WTC11 (cell line): ENCODE results near the gene ZRSR2. TPM values are rescaled to one million over a fixed set of nuclear protein-coding genes. Genes with fewer than 3 reads are reported as not detected.

ENCODE experiments used
- ATAC-seq: fragments of 200-7000 bp; cut with Tn5 transposase; 2 replicates; pipeline ENCODE4 v1.10.0; 2021; ENCODE audit warnings: mild to moderate bottlenecking, moderate library complexity
- CTCF ChIA-PET: fragments of 300-600 bp; sonication (Branson Sonifier 250); formaldehyde crosslinking; loops from one replicate; lab custom pipeline; 2021; ENCODE audit warnings: antibody characterized with exemption; lab: Charles Lee
- POLR2A ChIA-PET: fragments of 350-600 bp; sonication (Branson Sonifier 250); formaldehyde crosslinking; loops from one replicate; lab custom pipeline; 2021; ENCODE audit warnings: antibody characterized with exemption; lab: Charles Lee
- DNase-seq: peaks from one replicate; pipeline ENCODE4 v3.0.0; 2021; ENCODE audit warnings: low spot score
- H3K27ac Mint-ChIP-seq: 2 replicates; pipeline ENCODE4 v1.8.0; 2021; ENCODE audit warnings: mixed read lengths
- H3K27me3 Mint-ChIP-seq: 2 replicates; pipeline ENCODE4 v1.8.0; 2021; ENCODE audit warnings: low read depth, mild to moderate bottlenecking, moderate library complexity, mixed read lengths
- H3K36me3 Mint-ChIP-seq: 2 replicates; pipeline ENCODE4 v1.8.0; 2021; ENCODE audit warnings: mixed read lengths
- H3K4me1 Mint-ChIP-seq: 2 replicates; pipeline ENCODE4 v1.8.0; 2022; ENCODE audit warnings: mixed read lengths
- H3K4me3 Mint-ChIP-seq: 2 replicates; pipeline ENCODE4 v1.8.0; 2021; ENCODE audit warnings: mild to moderate bottlenecking, moderate library complexity, mixed read lengths
- H3K9me3 Mint-ChIP-seq: 2 replicates; pipeline ENCODE4 v1.8.0; 2021; ENCODE audit warnings: mixed read lengths
- CREB1 ChIP-seq: sonication (generic); formaldehyde crosslinking; IDR thresholded peaks from 2 replicates; pipeline ENCODE4 v1.8.0; 2023; ENCODE audit warnings: mild to moderate bottlenecking, missing genetic modification reagents
- ELF4 ChIP-seq: sonication (generic); formaldehyde crosslinking; IDR thresholded peaks from 2 replicates; pipeline ENCODE4 v1.8.1; 2022; ENCODE audit warnings: low read depth, mild to moderate bottlenecking, moderate library complexity, missing genetic modification reagents
- NR1H2 ChIP-seq: sonication (generic); formaldehyde crosslinking; IDR thresholded peaks from 2 replicates; pipeline ENCODE4 v1.9.0; 2021; ENCODE audit warnings: mild to moderate bottlenecking, moderate library complexity, missing genetic modification reagents
- NR2C2 ChIP-seq: sonication (generic); formaldehyde crosslinking; IDR thresholded peaks from 2 replicates; pipeline ENCODE4 v1.8.0; 2022; ENCODE audit warnings: mild to moderate bottlenecking, missing genetic modification reagents
- PRRX2 ChIP-seq: fragments of 250-450 bp; sonication (Bioruptor Pico); IDR thresholded peaks from 2 replicates; pipeline ENCODE4 v1.8.0; 2021; ENCODE audit warnings: mild to moderate bottlenecking
- RELA ChIP-seq: sonication (generic); formaldehyde crosslinking; IDR thresholded peaks from 2 replicates; pipeline ENCODE4 v1.8.1; 2022; ENCODE audit warnings: missing genetic modification reagents, mild to moderate bottlenecking, borderline replicate concordance
- ZBTB21 ChIP-seq: sonication (generic); formaldehyde crosslinking; IDR thresholded peaks from 2 replicates; pipeline ENCODE4 v1.8.1; 2023; ENCODE audit warnings: mild to moderate bottlenecking, missing genetic modification reagents, borderline replicate concordance
- ZNF232 ChIP-seq: sonication (generic); formaldehyde crosslinking; IDR thresholded peaks from 2 replicates; pipeline ENCODE4 v1.8.0; 2022; ENCODE audit warnings: mild to moderate bottlenecking, missing genetic modification reagents
- ZNF396 ChIP-seq: fragments of 250-450 bp; sonication (Bioruptor Pico); IDR thresholded peaks from 2 replicates; pipeline ENCODE4 v1.8.0; 2021; ENCODE audit warnings: mild to moderate bottlenecking, moderate library complexity, borderline replicate concordance
- total RNA-seq: library from RNA; stranded (reverse); gene quantifications from 3 replicates; pipeline ENCODE4 v1.2.3, GENCODE V29; 2021
- TF ChIP-seq, protein P1 (sequence below): fragments of 200-600 bp; IDR thresholded peaks from 2 replicates; pipeline ENCODE4 v1.8.0; 2022; ENCODE audit warnings: antibody characterized with exemption
- TF ChIP-seq, protein P2 (sequence below): fragments of 250-450 bp; sonication (Bioruptor Pico); IDR thresholded peaks from 2 replicates; pipeline ENCODE4 v1.9.0; 2021; ENCODE audit warnings: mild to moderate bottlenecking, borderline replicate concordance
- TF ChIP-seq, protein P3 (sequence below): sonication (generic); formaldehyde crosslinking; IDR thresholded peaks from 2 replicates; pipeline ENCODE4 v1.8.1; 2022; ENCODE audit warnings: mild to moderate bottlenecking, missing genetic modification reagents, moderate library complexity, borderline replicate concordance
- TF ChIP-seq, protein P4 (sequence below): sonication (generic); formaldehyde crosslinking; conservative IDR thresholded peaks from 2 replicates; pipeline ENCODE4 v1.8.1; 2022; ENCODE audit warnings: mild to moderate bottlenecking, missing genetic modification reagents

ZRSR2 gene
- total RNA-seq, 1 experiment from 2014 or later, result 8.6 TPM

DNA sequence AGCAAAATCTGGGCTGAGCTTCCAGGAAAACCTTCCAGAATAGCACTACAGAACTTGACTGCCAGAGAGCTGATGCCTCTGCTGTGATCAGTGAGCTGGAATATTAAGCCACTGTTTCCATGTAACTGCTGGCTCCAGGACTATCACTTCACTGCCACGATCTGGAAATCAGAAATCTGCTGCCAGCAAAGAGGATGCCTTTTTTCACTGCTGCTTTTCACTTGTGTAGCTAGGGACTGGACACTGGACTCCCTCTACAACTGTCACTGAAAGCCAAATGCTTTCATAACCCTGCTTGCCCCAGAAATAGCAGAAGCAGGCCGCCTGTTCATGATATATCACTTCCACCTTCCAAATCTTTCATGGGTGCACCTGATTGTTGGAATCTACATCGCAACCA lies 73.7 kb downstream of the ZRSR2 start:
- Mint-ChIP-seq H3K4me3 (no peak overlapping the region), H3K36me3 (no peaks in the 10 kb centered on the region), H3K9me3 (no peaks in the 10 kb centered on the region), H3K27ac (no peak overlapping the region)
- no peak for DNase-seq
- ChIA-PET CTCF (no interaction called here), POLR2A (no interaction called here)
- TF ChIP-seq ZNF232 (CRISPR knock-in tag) (no peak), PRRX2 (no peak), ZBTB21 (CRISPR knock-in tag) (no peak), NR1H2 (CRISPR knock-in tag) (no peak), ELF4 (no peak), RELA (CRISPR knock-in tag) (no peak)
- TF ChIP-seq, protein P1, sequence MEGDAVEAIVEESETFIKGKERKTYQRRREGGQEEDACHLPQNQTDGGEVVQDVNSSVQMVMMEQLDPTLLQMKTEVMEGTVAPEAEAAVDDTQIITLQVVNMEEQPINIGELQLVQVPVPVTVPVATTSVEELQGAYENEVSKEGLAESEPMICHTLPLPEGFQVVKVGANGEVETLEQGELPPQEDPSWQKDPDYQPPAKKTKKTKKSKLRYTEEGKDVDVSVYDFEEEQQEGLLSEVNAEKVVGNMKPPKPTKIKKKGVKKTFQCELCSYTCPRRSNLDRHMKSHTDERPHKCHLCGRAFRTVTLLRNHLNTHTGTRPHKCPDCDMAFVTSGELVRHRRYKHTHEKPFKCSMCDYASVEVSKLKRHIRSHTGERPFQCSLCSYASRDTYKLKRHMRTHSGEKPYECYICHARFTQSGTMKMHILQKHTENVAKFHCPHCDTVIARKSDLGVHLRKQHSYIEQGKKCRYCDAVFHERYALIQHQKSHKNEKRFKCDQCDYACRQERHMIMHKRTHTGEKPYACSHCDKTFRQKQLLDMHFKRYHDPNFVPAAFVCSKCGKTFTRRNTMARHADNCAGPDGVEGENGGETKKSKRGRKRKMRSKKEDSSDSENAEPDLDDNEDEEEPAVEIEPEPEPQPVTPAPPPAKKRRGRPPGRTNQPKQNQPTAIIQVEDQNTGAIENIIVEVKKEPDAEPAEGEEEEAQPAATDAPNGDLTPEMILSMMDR, result no peak
- TF ChIP-seq, protein P2, sequence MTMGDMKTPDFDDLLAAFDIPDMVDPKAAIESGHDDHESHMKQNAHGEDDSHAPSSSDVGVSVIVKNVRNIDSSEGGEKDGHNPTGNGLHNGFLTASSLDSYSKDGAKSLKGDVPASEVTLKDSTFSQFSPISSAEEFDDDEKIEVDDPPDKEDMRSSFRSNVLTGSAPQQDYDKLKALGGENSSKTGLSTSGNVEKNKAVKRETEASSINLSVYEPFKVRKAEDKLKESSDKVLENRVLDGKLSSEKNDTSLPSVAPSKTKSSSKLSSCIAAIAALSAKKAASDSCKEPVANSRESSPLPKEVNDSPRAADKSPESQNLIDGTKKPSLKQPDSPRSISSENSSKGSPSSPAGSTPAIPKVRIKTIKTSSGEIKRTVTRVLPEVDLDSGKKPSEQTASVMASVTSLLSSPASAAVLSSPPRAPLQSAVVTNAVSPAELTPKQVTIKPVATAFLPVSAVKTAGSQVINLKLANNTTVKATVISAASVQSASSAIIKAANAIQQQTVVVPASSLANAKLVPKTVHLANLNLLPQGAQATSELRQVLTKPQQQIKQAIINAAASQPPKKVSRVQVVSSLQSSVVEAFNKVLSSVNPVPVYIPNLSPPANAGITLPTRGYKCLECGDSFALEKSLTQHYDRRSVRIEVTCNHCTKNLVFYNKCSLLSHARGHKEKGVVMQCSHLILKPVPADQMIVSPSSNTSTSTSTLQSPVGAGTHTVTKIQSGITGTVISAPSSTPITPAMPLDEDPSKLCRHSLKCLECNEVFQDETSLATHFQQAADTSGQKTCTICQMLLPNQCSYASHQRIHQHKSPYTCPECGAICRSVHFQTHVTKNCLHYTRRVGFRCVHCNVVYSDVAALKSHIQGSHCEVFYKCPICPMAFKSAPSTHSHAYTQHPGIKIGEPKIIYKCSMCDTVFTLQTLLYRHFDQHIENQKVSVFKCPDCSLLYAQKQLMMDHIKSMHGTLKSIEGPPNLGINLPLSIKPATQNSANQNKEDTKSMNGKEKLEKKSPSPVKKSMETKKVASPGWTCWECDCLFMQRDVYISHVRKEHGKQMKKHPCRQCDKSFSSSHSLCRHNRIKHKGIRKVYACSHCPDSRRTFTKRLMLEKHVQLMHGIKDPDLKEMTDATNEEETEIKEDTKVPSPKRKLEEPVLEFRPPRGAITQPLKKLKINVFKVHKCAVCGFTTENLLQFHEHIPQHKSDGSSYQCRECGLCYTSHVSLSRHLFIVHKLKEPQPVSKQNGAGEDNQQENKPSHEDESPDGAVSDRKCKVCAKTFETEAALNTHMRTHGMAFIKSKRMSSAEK (CRISPR knock-in tag), result no peak
- TF ChIP-seq, all 79 proteins: peak for 0
- ATAC-seq, result no peak
- peaks cover 9% of the 10 kb centered on the region for H3K4me1 Mint-ChIP-seq
- no peaks in the 10 kb centered on the region for H3K27me3 Mint-ChIP-seq

DNA sequence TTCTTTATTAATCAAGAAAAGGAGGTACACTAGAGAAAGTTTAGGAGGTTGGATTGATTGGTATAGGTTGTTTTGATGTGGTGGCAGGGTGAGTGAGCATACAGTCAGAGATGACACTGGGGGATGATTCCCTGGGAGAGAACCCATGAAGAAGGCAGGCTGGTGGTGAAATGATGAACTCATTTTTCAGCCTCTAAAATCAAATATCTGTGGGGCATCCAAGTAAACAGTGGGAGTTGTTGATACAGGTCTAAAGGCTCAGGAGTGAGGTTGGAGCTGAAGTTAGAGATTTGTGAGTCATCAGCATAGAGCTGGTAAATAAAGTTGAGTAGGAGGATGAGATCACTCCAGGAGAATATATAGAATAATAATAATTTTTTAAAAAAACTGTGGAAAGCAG lies 74.3 kb downstream of the ZRSR2 start:
- no peak for DNase-seq
- Mint-ChIP-seq H3K4me3 (no peak overlapping the region), H3K27me3 (no peaks in the 10 kb centered on the region), H3K36me3 (no peaks in the 10 kb centered on the region), H3K9me3 (no peaks in the 10 kb centered on the region), H3K27ac (no peak overlapping the region), H3K4me1 (peaks cover 10% of the 10 kb centered on the region)
- POLR2A ChIA-PET, result no interaction called here
- ATAC-seq, result no peak
- CTCF ChIA-PET, result no interaction called here
- TF ChIP-seq, protein P3, sequence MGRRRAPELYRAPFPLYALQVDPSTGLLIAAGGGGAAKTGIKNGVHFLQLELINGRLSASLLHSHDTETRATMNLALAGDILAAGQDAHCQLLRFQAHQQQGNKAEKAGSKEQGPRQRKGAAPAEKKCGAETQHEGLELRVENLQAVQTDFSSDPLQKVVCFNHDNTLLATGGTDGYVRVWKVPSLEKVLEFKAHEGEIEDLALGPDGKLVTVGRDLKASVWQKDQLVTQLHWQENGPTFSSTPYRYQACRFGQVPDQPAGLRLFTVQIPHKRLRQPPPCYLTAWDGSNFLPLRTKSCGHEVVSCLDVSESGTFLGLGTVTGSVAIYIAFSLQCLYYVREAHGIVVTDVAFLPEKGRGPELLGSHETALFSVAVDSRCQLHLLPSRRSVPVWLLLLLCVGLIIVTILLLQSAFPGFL, result no peak
- TF ChIP-seq ZNF396 (CRISPR knock-in tag), result no peak
- TF ChIP-seq CREB1 (CRISPR knock-in tag), result no peak
- TF ChIP-seq, protein P4, sequence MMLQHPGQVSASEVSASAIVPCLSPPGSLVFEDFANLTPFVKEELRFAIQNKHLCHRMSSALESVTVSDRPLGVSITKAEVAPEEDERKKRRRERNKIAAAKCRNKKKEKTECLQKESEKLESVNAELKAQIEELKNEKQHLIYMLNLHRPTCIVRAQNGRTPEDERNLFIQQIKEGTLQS, result no peak
- TF ChIP-seq, protein P2 (CRISPR knock-in tag), result no peak
- no peak for TF ChIP-seq NR2C2 (CRISPR knock-in tag)
